Choroid plexus epithelial cell (primary cell): ENCODE data around the gene DYNAP.

Source experiments
- DNase-seq: peaks from one replicate; pipeline ENCODE4 v3.0.0-alpha.2; 2010; ENCODE audit warnings: low read depth
- H3K4me3 ChIP-seq: 2 replicates; pipeline ENCODE4 v1.5.1; 2011; ENCODE audit warnings: low read depth, mild to moderate bottlenecking, control low read depth, low read length, moderate library complexity
- TF ChIP-seq, protein P1 (sequence below): conservative IDR thresholded peaks from 2 replicates; pipeline ENCODE4 v1.5.1; 2011; ENCODE audit warnings: low read depth, mild to moderate bottlenecking, control low read depth, inconsistent platforms, low read length, moderate library complexity

The DYNAP gene

DNA sequence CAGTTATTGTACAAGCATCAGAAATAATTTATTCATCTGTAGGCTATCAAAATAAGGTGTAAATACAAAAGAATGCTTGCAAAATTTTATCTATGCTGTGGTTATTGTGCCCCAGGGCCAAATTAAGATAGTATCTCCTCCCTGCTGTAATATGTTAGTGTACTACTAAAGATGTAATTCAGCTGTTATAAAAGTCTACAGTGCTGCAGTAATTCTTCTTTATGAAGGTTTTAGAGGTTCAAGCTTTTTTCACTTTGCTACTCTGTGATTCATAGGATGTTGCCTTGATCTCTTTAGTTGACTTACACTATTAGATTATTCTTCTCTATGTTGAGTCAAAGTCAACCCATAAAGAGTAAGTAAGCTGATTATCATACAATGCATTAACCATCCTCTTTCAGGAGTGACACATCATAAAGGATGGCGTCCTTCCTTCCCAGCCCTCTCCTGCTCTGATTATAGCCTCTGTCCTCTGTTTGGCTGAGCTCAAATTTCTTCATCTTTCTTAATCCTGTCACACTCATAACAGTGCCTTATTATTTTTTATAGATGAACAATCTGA lies 29.3 kb upstream of the DYNAP start:
- DNase-seq = no peak
- TF ChIP-seq, protein P1, sequence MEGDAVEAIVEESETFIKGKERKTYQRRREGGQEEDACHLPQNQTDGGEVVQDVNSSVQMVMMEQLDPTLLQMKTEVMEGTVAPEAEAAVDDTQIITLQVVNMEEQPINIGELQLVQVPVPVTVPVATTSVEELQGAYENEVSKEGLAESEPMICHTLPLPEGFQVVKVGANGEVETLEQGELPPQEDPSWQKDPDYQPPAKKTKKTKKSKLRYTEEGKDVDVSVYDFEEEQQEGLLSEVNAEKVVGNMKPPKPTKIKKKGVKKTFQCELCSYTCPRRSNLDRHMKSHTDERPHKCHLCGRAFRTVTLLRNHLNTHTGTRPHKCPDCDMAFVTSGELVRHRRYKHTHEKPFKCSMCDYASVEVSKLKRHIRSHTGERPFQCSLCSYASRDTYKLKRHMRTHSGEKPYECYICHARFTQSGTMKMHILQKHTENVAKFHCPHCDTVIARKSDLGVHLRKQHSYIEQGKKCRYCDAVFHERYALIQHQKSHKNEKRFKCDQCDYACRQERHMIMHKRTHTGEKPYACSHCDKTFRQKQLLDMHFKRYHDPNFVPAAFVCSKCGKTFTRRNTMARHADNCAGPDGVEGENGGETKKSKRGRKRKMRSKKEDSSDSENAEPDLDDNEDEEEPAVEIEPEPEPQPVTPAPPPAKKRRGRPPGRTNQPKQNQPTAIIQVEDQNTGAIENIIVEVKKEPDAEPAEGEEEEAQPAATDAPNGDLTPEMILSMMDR = no peak
- no peak overlapping the region for H3K4me3 ChIP-seq

DNA sequence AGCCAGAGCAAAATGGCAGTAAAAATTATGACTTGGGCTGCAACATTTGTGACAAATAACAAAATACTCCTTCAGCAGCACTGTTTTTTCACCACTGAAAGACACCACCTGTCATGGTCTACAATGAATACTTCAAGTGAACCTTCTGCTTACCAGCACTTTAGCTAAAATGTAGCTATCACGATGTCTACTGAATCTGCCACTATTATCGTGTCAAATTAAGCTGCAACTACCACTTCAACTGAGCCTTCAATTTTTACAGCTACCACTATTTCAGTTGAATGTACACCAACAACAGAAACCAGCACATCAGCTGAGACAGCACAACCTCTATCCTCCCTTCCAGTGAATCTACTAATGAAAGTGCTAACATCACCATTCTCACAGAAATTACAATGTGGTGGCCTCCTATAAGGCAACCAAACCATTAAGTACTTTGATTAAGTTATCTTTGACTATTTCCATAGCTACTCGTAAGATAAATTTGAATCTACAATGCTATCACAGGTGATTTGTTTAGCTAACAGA lies 10.8 kb upstream of the DYNAP start:
- TF ChIP-seq, protein P1 = no peak
- DNase-seq = no peak
- H3K4me3 ChIP-seq = no peak overlapping the region

DNA sequence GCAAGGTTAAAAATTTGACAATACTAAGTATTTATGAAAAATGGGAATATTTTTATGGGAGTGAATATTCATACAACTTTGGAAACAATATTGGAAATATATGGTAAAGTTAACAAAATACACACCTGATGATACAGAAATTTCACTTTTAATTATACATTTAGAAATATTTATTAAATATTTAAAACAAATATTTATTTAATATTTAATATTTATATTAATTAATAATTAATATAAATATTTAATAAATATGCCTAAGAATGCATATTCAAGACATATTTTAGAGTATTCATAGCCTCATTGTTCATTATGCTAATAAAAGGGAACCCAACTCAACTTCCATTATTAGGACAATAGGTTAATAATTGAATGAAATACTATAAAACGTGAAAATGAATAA lies 7.0 kb upstream of the DYNAP start:
- DNase-seq = no peak
- TF ChIP-seq, protein P1 = no peak
- H3K4me3 ChIP-seq = no peak overlapping the region

- H3K4me3 ChIP-seq = no peak overlapping the region
- DNase-seq = no peak
- TF ChIP-seq, protein P1 = no peak
Measured at GRCh38 chr18:54585743-54586142, 5.3 kb upstream of the DYNAP start.

DNA sequence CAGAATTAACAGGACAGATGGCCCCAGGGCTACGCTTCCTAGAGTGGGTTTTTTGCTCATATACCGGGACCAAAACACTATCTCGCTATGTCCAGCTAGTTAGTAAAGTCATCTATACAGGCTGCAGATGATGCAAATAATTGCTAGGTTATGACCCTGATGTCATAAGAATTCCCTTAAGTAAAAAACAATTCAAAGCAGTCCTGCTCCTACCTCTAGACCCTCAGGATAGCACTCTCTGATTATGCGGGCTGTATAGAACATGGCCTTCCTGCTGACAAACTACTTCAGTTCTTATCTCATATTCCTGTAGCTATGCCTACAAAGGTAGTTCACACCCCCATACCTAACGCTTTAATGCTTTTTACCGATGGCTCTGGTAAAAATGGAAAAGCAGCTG lies 13.2 kb downstream of the DYNAP start:
- DNase-seq = no peak
- TF ChIP-seq, protein P1 = no peak
- H3K4me3 ChIP-seq = no peak overlapping the region

DNA sequence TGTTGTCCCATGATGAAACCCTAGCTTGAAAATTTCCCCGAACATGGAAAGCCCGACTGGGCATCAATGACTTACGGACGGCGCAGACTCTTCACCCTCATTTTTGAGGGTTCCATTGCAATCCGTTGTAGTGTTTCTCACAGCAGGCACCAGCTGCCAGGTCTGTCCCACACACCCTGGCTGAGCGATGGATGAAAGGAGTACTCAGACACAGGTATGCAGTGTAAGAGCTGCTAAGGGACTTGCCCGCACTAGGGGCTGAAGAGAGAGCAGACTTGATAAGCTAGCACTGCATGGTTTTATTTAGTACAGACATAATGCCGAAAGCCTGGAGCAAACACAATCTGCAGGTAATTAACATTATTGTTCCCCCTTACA lies 15.8 kb downstream of the DYNAP start:
- TF ChIP-seq, protein P1 = no peak
- H3K4me3 ChIP-seq = no peak overlapping the region
- DNase-seq = no peak

GRCh38 chr18:54607213-54608027 lies 16.4 kb downstream of the DYNAP start:
- no peak overlapping the region for H3K4me3 ChIP-seq
- TF ChIP-seq, protein P1 = no peak
- DNase-seq = peak; percentile 31
